ENCODE data around the gene PPL. TPM values are rescaled to one million over a fixed set of nuclear protein-coding genes. Genes with fewer than 3 reads are reported as not detected.

The PPL gene
- total and polyA plus RNA-seq, 8 donors, result 10.4 to 27.2 (median 14.6) TPM

DNA sequence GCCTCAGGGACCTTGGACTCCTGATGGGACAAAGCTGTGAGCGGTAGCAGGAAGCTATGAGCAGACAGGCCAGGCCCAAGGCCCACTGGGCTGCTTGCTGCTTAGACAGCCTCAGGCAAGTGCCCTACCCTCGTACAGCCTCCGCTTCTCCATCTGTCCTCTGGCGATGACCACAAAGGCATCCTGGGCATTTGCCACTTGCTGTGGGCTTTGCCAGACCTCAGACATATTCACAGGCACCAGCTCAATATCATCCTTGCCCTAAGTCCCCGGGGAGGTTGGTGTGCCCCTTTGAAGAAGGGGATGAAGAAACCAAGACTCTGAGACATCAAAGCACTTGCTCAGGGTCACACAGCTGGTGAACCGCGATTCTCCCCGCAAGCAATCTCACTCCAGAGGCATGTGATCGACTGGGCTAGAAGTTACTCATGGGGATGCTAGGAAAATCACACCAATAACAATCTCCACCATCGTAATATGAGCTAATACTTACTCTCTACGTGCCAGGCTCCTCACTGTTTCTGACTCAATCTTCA is 21.7 kb downstream of the PPL start:
- no peaks in the 10 kb centered on the region for H3K36me3 ChIP-seq
- H3K27me3 ChIP-seq, result no peaks in the 10 kb centered on the region
- ATAC-seq, result no peak
- H3K9me3 ChIP-seq, result no peaks in the 10 kb centered on the region
- no peak overlapping the region for H3K4me3 ChIP-seq
- WGBS, 2 donors, result 78 to 81% methylated on average over 11 of the region's 11 CpGs
- H3K27ac ChIP-seq, result no peak overlapping the region
- no peak for DNase-seq
- H3K4me1 ChIP-seq, result no peaks in the 10 kb centered on the region
- intact Hi-C loops (cut with DNase I), result loop anchor here in 1 of 3 donors (10.0 kb wide), 1 partner anchor 60 kb away; no protein-coding TSS in a partner anchor
- TF ChIP-seq, protein P1, sequence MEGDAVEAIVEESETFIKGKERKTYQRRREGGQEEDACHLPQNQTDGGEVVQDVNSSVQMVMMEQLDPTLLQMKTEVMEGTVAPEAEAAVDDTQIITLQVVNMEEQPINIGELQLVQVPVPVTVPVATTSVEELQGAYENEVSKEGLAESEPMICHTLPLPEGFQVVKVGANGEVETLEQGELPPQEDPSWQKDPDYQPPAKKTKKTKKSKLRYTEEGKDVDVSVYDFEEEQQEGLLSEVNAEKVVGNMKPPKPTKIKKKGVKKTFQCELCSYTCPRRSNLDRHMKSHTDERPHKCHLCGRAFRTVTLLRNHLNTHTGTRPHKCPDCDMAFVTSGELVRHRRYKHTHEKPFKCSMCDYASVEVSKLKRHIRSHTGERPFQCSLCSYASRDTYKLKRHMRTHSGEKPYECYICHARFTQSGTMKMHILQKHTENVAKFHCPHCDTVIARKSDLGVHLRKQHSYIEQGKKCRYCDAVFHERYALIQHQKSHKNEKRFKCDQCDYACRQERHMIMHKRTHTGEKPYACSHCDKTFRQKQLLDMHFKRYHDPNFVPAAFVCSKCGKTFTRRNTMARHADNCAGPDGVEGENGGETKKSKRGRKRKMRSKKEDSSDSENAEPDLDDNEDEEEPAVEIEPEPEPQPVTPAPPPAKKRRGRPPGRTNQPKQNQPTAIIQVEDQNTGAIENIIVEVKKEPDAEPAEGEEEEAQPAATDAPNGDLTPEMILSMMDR (IDR thresholded peaks at IDR 0.05), result no peak
- FAIRE-seq, result no peak

DNA sequence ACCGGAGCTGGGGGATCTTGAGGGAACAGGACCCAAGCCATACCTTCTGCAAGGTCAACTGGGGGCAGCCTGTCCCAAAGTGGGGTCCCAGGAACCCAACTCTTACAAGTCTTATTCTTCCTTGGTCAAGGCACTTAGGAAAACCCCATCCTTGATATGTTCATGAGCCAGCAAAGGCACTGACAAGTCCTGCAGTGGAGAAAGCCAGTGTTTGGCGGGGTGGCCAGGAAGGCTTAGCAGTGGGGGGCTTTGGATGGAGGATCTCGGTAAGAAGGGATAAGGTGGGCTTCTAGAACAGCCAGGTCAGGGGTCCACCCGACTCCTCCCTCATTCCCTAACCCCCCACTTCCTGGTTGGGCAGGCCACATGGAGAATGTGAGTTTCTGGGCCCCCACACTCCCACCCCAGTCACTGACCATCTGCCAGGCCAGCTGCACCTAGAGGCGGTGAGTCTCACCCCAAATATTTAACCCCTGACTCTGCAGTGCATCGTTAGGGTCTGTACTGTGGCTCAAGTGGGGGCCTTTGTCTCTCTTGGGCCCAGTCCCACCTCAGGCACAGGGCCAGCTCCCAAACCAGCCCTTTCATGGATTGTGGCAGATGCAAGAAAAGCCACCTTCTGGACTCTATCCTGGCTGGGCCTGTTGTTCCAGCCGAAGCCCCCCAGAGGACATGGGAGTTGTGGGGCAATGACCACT is 22.3 kb downstream of the PPL start:
- Histone ChIP-seq H3K27ac (no peak overlapping the region), H3K4me1 (no peaks in the 10 kb centered on the region), H3K4me3 (no peak overlapping the region), H3K27me3 (no peaks in the 10 kb centered on the region), H3K36me3 (no peaks in the 10 kb centered on the region), H3K9me3 (no peaks in the 10 kb centered on the region)
- FAIRE-seq (no peak), DNase-seq (no peak), ATAC-seq (no peak)
- WGBS, 2 donors, result 92% methylated on average over 7 of the region's 7 CpGs
- intact Hi-C loops (cut with DNase I), result loop anchor here in 1 of 3 donors (10.0 kb wide), 1 partner anchor 60 kb away; no protein-coding TSS in a partner anchor
- TF ChIP-seq, protein P1 (IDR thresholded peaks at IDR 0.05), result no peak

- FAIRE-seq, result no peak
- intact Hi-C loops (cut with DNase I), result loop anchor here in 1 of 3 donors (10.0 kb wide), 1 partner anchor 59 kb away; no protein-coding TSS in a partner anchor
- TF ChIP-seq, protein P1 (IDR thresholded peaks at IDR 0.05), result no peak
- Histone ChIP-seq H3K4me3 (no peak overlapping the region), H3K27me3 (no peaks in the 10 kb centered on the region), H3K27ac (no peak overlapping the region), H3K36me3 (no peaks in the 10 kb centered on the region), H3K9me3 (no peaks in the 10 kb centered on the region), H3K4me1 (no peaks in the 10 kb centered on the region)
- no peak for DNase-seq
- WGBS, 2 donors, result 91 to 92% methylated on average over 15 of the region's 15 CpGs
- no peak for ATAC-seq
These were observed 23.0 kb downstream of the PPL start for GRCh38 chr16:4913774-4914525.

DNA sequence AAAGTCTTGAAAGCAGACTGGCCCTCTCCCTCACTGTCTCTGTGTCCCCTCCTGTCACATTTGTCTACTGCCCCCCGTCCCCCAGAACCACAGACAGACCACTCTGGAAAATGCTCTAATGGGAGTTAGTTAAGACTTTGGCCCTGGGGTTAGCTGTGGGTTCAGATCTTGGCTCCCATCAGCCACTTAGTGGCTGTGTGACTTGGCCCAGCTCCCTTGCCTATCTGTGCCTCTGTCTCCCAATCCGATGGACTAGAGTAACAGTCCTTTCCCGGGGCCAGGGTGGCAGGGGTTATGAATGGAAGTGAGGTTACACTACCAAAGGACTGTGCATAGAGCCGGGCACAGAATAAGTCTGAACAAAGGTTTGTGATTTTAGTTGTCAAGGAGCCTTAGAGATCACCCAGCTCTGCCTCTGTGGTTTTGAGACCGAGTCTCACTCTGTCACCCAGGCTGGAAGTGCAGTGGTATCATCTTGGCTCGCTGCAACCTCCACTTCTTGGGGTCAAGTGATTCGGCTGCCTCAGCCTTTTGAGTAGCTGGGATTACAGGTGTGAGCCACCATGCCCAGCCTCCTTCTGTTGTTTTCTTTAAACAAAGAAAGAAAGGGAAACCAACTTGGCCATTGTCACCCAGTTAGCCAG is 23.7 kb downstream of the PPL start:
- 76 to 80% methylated on average over 7 of the region's 7 CpGs for WGBS, 2 donors
- TF ChIP-seq, protein P1 (IDR thresholded peaks at IDR 0.05), result no peak
- Histone ChIP-seq H3K27ac (no peak overlapping the region), H3K9me3 (no peaks in the 10 kb centered on the region), H3K36me3 (no peaks in the 10 kb centered on the region), H3K27me3 (no peaks in the 10 kb centered on the region), H3K4me3 (no peak overlapping the region), H3K4me1 (no peaks in the 10 kb centered on the region)
- DNase-seq, result no peak
- intact Hi-C loops (cut with DNase I), result loop anchor here in 1 of 3 donors (10.0 kb wide), 1 partner anchor 58 kb away; no protein-coding TSS in a partner anchor
- ATAC-seq, result no peak
- no peak for FAIRE-seq
